ENCODE results near the gene IGF1R.

- no peak for TF ChIP-seq CTCF (IDR thresholded peaks at IDR 0.05)
- TF ChIP-seq POLR2A (IDR thresholded peaks at IDR 0.05), result no peak
Observed at GRCh38 chr15:98740295-98740694, 92.0 kb downstream of the IGF1R start.
